G401 (cell line): Measurements from ENCODE around the gene METAP2. TPM values are rescaled to one million over a fixed set of nuclear protein-coding genes. Genes with fewer than 3 reads are reported as not detected.
A peak's percentile ranks its signal among the peaks of the same experiment; 100 is the strongest.
"Not testable (repeated sequence)": the region's sequence is repeated elsewhere in the genome, so short reads cannot be mapped to it uniquely, and the experiment has no call there.

Experiments
- DNase-seq: peaks from one replicate; pipeline ENCODE4 v3.0.0-alpha.2; 2015; ENCODE audit warnings: low spot score
- in situ Hi-C: cut with HindIII; loops from 2 replicates; pipeline ENCODE4 v1.10.0; 2016; ENCODE audit warnings: low sequenced_read_pairs, mixed read lengths
- total RNA-seq: library from RNA; depleted of rRNA; stranded (reverse); fragments of >200 nt; shearing (Covaris generic); gene quantifications from 2 replicates; pipeline ENCODE4 v1.2.3, GENCODE V29; 2014; rRNA removed

Gene METAP2
- total RNA-seq: 62.9 and 91.2 TPM in 2 replicates

DNA sequence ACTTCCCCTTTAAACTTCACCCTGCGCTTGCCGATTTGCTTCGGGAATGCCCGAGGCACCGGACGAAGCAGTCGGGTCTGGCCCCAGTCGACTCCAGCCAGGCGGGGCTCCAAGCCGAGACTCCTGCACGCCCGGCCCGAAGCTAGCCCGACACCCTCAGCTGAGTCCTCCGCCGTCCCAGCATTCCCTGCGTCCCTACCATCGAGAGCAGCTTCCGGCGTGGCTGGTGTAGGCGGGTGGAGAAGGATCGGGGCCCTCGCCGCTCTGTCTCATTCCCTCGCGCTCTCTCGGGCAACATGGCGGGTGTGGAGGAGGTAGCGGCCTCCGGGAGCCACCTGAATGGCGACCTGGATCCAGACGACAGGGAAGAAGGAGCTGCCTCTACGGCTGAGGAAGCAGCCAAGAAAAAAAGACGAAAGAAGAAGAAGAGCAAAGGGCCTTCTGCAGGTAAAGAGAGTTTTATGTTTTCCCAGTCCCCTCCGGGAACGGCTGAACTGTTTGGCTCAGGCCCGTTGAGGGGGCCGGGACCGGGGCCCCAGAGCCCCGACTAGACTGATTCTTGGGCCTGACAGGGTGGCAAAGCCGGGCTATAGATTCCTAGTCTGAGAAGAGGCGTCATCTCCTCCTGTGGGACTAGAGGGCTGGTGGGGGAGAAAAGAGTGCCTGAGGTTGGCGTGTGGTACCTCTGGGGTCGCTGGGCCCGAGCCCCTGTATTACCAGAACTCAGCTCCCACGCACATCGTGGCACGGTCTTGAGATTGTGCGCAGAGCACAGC, at the start of gene METAP2:
TSS of gene METAP2 (plus strand) at position 269 of the 776 bp plus-strand sequence. CDS start at position 297, 28 bp downstream.
- DNase-seq: peak; percentile 97
- in situ Hi-C loops: no loop called here

DNA sequence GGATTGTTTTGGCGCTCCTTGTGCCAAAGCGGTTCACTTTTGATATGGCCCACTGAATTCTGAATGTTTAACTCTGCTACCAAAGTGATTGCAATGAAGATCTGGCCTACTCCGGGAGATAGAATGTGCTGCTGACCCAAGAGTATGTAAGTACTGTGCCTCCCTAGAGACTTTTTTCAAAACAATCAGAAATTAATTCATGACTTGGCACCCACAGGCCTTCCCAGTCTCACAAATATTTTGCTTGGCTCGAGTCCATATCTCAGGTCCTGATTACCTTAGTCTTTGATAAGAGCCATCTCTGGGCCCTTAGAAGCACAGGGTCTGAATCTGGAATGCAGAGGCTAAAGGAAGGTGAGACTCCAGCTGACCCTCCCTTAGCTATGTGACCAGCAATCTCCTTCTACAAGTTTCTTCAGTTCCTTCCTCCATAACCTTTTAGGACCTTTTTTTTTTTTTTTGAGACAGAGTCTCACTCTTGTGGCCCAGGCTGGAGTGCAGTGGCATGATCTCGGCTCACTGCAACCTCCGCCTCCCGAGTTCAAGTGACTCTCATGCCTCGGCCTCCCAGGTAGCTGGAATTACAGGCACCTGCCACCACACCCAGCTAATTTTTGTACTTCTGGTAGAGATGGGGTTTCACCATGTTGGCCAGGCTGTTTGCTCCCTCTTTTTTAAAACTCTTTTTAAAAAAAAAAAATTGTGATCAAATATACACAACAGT, 49.5 kb upstream of the METAP2 start:
- in situ Hi-C loops: no loop called here
- DNase-seq: no peak

- in situ Hi-C loops: no loop called here
- no peak for DNase-seq
Measured at GRCh38 chr12:95429172-95429510, 44.8 kb upstream of the METAP2 start.

DNA sequence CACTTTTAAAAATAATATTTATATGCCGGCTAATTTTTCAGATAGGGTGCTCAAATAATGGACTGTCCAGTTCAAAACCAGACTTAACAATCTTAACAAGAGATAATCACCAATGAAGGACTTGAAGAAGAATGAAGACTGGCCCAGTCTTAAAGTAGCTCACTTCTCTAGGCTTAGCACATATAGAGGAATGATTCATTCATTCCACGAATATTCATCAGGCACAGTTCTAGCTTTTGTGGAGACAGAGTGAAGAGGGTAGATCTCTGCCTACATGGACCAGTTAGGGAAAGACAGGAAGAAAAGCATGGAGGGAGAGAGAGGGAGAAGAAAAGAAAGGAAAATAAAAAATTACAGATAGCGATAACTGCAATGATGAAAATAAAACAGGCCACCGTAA, 42.8 kb upstream of the METAP2 start:
- no peak for DNase-seq
- in situ Hi-C loops: no loop called here

GRCh38 chr12:95435355-95435754, 38.6 kb upstream of the METAP2 start:
- DNase-seq: no peak
- in situ Hi-C loops: no loop called here

- no peak for DNase-seq
- in situ Hi-C loops: no loop called here
Measured at GRCh38 chr12:95437565-95437964, 36.4 kb upstream of the METAP2 start.

DNA sequence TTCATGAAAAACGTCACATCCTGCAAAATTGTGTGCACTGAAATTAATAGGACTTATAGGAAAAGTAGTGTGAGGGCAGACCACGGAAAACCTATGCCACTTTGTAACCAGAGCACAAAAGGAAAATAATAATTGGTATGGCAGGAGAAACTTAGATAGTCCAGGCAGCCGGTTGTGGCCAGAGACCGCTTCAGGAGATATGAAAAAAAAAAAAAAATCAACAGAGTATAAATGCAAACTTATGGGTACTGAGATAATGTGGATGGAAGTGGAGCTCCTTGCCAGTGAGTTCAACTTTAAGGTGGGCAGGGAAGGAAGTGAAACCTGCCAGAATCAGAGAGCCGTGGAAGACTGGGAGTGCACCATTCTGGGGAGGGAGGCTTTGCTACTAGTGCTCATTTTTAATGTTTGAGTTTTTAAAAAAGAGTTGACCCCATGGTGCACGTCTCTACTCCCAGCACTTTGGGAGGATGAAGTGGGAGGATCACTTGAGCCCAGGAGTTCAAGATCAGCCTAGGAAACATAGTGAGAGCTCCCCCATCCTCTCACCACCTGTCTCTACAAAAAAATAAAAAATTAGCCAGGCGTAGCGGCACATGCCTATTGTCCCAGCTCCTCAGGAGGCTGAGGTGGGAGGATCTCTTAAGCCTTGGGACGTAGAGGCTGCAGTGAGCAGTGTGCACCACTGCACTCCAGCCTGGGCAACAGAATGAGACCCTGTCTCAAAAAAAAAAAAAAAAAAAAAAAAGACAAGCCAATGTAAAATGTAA, 34.3 kb upstream of the METAP2 start:
- in situ Hi-C loops: no loop called here
- no peak for DNase-seq

DNA sequence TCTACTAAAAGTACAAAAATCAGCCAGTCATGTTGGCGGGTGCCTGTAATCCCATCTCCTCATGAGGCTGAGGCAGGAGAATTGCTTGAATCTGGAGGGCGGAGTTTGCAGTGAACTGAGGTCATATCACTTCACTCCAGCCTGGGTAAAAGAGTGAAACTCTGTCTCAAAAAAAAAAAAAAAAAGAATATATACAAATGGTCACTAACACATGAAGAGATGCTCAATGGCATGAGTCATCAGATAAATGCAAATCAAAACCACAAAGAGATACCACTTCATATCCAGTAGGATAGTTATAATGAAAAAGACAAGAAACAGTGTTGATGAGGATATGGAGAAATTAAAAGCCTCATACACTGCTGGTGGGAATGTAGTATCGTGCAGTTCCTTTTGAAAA, 33.6 kb upstream of the METAP2 start:
- in situ Hi-C loops: no loop called here

GRCh38 chr12:95443459-95443858, 30.5 kb upstream of the METAP2 start:
- DNase-seq: no peak

More for the DNA sequence above, 33.6 kb upstream of the METAP2 start:
- no peak for DNase-seq

DNA sequence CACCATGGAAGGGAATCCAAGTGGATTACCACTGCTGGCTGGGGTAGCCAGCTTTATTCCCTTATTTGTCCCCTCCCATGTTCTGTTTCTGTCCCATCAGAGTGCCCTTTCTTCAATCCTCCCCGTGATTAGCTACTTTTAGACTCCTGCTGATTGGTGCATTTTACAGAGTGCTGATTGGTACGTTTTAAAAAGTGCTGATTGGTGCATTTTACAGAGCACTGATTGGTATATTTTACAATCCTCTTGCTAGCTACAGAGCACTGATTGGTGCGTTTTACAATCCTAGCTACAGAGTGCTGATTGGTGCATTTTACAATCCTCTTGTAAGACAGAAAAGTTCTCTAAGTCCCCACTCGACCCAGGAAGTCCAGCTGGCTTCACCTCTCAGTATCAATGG, 28.9 kb upstream of the METAP2 start:
- not testable (repeated sequence) for DNase-seq

More at GRCh38 chr12:95443459-95443858, 30.5 kb upstream of the METAP2 start:
- in situ Hi-C loops: no loop called here

DNA sequence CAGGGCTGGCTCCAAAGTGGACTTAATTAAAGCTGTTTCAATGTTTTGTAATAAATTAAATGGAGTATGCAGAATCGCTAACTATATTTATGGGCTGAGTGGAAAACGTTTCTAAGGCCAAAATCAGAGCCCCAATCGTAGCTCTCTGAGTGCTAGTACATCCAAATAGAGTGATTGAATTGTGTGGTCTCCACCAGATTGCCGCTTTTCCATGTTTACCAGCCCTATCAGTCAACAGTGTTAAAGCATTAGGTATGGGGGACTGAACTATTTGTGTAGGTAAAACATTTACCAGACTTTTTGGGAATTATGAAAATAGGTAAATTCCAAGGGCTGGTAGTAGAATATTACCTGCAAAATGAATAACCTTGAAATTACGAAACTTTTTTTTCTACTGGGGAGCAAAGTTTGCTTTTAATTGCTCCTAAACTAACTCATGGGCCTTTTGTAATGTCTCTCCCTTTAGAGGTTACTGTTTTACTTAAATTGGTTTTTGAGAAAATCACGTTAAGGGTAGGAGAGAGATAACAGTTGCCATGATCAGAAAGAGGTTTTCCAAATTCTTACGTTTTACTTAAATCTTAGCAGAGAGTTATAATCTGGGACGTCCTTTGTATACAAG, 28.0 kb upstream of the METAP2 start:
- DNase-seq: no peak
- in situ Hi-C loops: no loop called here

More for the DNA sequence above, 28.9 kb upstream of the METAP2 start:
- in situ Hi-C loops: not testable (repeated sequence)

GRCh38 chr12:95446506-95446900, 27.4 kb upstream of the METAP2 start:
- peak; percentile 2 for DNase-seq
- in situ Hi-C loops: no loop called here

DNA sequence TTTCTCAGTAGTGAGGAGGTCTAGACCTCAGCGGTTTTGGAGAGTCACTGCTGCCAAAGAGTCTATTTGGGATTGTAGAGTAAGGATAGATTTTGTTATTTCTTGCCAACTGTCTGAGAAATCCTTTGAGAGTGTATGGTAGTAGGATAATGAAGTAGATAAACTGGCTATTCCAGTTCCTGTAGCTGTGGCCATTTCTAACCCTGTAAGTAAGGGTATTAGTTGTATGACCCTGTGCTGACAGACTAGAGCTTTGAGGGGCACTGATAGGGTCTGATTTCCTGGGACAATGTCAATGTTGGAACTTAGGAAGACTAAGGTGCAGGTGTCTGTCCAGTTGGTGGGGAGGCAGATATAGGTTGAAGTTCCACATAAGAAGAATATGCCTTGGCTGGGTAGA, 24.3 kb upstream of the METAP2 start:
- in situ Hi-C loops, DNase-seq: not testable (repeated sequence)

DNA sequence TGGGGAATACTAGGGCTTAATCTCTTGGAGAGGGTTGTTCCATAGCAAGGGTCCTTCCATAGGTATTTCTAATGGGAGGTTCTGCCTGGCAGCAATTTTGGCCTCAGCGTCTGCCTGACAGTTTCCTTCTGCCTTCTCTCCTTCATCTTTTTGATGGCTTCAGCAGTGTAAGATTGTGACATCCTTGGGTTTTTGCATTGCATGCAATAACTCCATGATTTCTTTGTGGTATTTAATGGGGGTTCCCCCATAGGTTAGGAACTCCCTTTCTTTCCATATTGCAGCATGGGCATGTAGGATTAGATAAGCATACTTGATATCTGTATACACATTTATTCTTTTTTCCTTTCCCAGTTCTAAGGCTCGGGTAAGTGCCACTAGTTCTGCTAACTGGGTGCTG, 21.5 kb upstream of the METAP2 start:
- DNase-seq, in situ Hi-C loops: not testable (repeated sequence)

DNA sequence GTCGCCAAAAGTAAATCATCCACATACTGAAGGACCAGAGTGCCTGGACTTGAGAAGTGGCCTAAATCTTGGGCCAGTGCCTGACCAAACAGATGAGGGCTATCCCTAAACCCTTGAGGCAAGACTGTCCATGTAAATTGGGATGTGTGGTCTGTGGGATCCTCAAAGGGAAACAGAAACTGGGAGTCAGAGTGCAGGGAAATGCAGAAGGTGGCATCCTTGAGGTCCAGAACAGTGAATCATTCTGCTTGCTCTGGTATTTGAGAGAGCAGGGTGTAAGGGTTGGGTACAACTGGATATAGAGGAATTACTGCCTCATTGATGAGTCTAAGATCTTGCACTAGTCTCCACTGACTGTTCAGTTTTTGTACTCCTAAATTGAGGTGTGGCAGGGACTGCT, 20.1 kb upstream of the METAP2 start:
- in situ Hi-C loops, DNase-seq: not testable (repeated sequence)

DNA sequence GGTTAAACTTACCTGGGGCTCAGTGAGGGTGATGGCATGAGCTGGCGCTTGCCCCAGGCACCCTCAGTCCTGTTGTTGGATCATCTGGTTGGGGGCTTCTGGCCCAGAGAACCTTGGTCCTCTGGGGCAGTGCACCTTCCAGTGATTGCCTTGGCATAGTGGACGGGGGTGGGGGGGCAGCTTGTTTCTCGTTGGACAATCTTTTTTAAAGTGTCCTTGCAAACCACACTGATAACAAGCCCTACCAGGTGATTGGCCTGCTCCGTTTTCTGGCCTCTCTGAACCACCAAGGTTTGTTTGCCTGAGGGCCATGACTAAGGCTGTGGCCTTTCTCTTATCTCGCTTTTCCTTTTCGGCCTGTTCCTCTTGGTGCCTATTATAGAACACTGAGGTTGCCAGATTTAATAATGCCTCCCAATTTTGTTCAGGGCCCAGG, 19.2 kb upstream of the METAP2 start:
- in situ Hi-C loops, DNase-seq: not testable (repeated sequence)

DNA sequence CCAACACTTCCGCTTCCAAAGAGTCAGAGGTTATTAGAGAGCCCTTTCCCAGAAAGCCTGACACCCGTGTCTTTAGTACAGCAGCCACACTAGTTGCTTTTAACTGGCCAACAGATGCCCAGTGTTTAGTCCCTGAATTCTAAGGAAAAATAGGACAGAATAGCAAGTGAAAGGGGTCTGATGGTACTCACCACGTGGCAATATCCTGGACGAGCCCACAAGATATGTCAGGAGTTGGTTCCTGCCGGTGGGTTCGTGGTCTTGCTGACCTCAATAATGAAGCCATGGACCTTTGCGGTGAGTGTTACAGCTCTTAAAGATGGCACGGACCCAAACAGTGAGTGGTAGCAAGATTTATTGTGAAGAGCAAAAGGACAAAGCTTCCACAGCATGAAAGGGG, 16.3 kb upstream of the METAP2 start:
- DNase-seq, in situ Hi-C loops: not testable (repeated sequence)

DNA sequence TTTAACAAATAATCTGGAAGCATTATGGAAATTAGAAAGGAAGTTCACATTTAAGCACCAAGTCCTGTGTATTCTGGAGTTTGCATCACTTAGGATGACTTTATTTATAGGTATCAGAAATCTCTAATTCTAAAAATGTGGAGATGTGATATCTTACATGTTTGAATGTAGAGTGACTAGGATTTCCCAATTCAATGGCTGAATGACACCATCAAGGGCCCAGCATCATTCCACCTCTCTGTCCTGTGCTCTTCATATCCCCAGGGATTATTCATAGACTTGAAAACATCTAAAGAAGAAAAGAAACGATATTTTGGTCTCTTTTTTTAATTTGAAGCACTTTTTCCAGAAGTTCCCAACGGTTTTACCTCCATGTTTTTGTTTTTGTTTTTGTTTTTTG, 15.2 kb upstream of the METAP2 start:
- in situ Hi-C loops: no loop called here
- DNase-seq: no peak

DNA sequence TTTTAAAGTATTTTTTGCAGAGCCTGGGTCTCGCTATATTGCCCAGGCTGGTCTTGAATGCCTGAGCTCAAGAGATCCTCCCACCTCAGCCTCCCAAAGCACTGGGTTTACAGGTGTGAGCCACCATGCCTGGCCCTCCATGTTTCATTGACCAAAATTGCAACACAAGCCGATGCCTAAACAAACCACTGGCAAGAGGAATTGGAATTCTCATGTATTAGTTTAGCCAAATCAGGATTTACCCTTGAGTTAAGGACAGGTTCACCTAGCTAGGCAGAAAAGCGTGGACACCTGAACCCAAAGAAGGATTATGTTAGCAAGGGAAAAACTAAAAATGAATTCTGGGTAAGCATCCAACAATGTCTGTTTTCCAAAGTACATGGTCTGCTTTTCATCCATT, 14.6 kb upstream of the METAP2 start:
- no peak for DNase-seq
- in situ Hi-C loops: no loop called here
